ENCODE results near the gene NXPH1. TPM values are rescaled to one million over a fixed set of nuclear protein-coding genes. Genes with fewer than 3 reads are reported as not detected.

NXPH1 gene
- total RNA-seq, 1 donor, result not detected

DNA sequence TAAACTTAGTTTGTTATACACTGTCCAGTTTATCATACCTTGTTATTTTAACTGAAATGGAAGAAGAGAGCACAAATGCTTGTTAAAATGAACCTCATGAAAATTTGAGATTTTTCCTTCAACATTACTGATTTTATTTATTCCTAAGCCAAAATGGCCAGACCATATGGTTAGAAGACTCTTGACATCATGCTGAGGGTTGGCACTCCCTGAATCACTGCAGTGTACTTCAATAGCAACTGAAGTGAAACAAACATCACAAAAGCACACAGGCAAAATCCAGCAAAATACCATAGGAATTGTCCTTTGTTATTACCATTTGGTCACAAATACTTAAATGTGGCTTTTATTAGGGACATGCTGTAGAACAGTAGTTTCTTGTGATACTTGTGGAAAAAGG lies 347.8 kb downstream of the NXPH1 start:
- no peak for DNase-seq (ENCODE audit: insufficient read length, low spot score, missing footprints)
- Histone ChIP-seq H3K36me3 (ENCODE audit: insufficient read depth, low read length) (no peaks in the 10 kb centered on the region), H4K20me1 (ENCODE audit: insufficient read depth, low read length) (no peaks in the 10 kb centered on the region), H3K4me1 (ENCODE audit: insufficient read depth, low read length) (no peaks in the 10 kb centered on the region), H3K4me2 (ENCODE audit: insufficient read depth, low read length) (no peak overlapping the region), H3K4me3 (ENCODE audit: insufficient read depth, low read length) (no peak overlapping the region), H3K27ac (ENCODE audit: low read depth, low read length) (no peak overlapping the region), H3K27me3 (ENCODE audit: insufficient read depth, low read length) (no peaks in the 10 kb centered on the region), H2AFZ (ENCODE audit: low read length) (no peak overlapping the region), H3K79me2 (ENCODE audit: insufficient read depth, low read length) (no peaks in the 10 kb centered on the region), H3K9me3 (ENCODE audit: low read depth, low read length) (peaks cover 4% of the 10 kb centered on the region)
- TF ChIP-seq, protein P1, sequence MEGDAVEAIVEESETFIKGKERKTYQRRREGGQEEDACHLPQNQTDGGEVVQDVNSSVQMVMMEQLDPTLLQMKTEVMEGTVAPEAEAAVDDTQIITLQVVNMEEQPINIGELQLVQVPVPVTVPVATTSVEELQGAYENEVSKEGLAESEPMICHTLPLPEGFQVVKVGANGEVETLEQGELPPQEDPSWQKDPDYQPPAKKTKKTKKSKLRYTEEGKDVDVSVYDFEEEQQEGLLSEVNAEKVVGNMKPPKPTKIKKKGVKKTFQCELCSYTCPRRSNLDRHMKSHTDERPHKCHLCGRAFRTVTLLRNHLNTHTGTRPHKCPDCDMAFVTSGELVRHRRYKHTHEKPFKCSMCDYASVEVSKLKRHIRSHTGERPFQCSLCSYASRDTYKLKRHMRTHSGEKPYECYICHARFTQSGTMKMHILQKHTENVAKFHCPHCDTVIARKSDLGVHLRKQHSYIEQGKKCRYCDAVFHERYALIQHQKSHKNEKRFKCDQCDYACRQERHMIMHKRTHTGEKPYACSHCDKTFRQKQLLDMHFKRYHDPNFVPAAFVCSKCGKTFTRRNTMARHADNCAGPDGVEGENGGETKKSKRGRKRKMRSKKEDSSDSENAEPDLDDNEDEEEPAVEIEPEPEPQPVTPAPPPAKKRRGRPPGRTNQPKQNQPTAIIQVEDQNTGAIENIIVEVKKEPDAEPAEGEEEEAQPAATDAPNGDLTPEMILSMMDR (IDR thresholded peaks at IDR 0.05; ENCODE audit: extremely low read depth, low read depth, low read length), result no peak

- H3K9me3 ChIP-seq (ENCODE audit: low read depth, low read length), result peaks cover 4% of the 10 kb centered on the region
- no peak overlapping the region for H2AFZ ChIP-seq (ENCODE audit: low read length)
- no peak overlapping the region for H3K4me2 ChIP-seq (ENCODE audit: insufficient read depth, low read length)
- H4K20me1 ChIP-seq (ENCODE audit: insufficient read depth, low read length), result no peaks in the 10 kb centered on the region
- H3K4me3 ChIP-seq (ENCODE audit: insufficient read depth, low read length), result no peak overlapping the region
- no peak for DNase-seq (ENCODE audit: insufficient read length, low spot score, missing footprints)
- no peak overlapping the region for H3K27ac ChIP-seq (ENCODE audit: low read depth, low read length)
- no peaks in the 10 kb centered on the region for H3K79me2 ChIP-seq (ENCODE audit: insufficient read depth, low read length)
- H3K27me3 ChIP-seq (ENCODE audit: insufficient read depth, low read length), result no peaks in the 10 kb centered on the region
- H3K4me1 ChIP-seq (ENCODE audit: insufficient read depth, low read length), result no peaks in the 10 kb centered on the region
- no peaks in the 10 kb centered on the region for H3K36me3 ChIP-seq (ENCODE audit: insufficient read depth, low read length)
- TF ChIP-seq, protein P1 (IDR thresholded peaks at IDR 0.05; ENCODE audit: extremely low read depth, low read depth, low read length), result no peak
These were observed 349.8 kb downstream of the NXPH1 start for GRCh38 chr7:8783229-8783628.

DNA sequence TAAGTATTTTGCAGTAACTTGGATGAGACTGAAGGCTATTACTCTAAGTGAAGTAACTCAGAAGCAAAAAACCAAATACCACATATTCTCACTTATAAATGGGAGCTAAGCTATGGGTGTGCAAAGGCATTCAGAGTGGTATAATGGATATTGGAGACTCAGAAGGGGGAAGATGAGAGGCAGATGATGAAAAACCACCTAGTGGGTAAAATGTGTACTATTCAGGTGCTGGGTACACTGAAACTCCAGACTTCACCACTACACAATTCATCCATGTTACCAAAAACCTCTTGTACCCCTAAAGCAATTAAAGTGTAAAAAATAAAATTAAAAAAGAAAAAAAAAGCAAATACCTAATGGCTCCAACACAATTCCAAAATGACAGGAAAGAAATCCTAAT lies 351.7 kb downstream of the NXPH1 start:
- no peaks in the 10 kb centered on the region for H4K20me1 ChIP-seq (ENCODE audit: insufficient read depth, low read length)
- TF ChIP-seq, protein P1 (IDR thresholded peaks at IDR 0.05; ENCODE audit: extremely low read depth, low read depth, low read length), result no peak

GRCh38 chr7:8800986-8801385 lies 367.6 kb downstream of the NXPH1 start:
- Histone ChIP-seq H3K36me3 (ENCODE audit: insufficient read depth, low read length) (no peaks in the 10 kb centered on the region), H3K79me2 (ENCODE audit: insufficient read depth, low read length) (no peaks in the 10 kb centered on the region), H3K9me3 (ENCODE audit: low read depth, low read length) (peaks cover 3% of the 10 kb centered on the region), H3K27ac (ENCODE audit: low read depth, low read length) (no peak overlapping the region), H3K4me2 (ENCODE audit: insufficient read depth, low read length) (no peak overlapping the region), H3K4me1 (ENCODE audit: insufficient read depth, low read length) (no peaks in the 10 kb centered on the region), H4K20me1 (ENCODE audit: insufficient read depth, low read length) (no peaks in the 10 kb centered on the region), H3K4me3 (ENCODE audit: insufficient read depth, low read length) (no peak overlapping the region), H3K27me3 (ENCODE audit: insufficient read depth, low read length) (no peaks in the 10 kb centered on the region), H2AFZ (ENCODE audit: low read length) (no peak overlapping the region)
- TF ChIP-seq, protein P1 (IDR thresholded peaks at IDR 0.05; ENCODE audit: extremely low read depth, low read depth, low read length), result no peak
- no peak for DNase-seq (ENCODE audit: insufficient read length, low spot score, missing footprints)

More for the DNA sequence above, 351.7 kb downstream of the NXPH1 start:
- H3K9me3 ChIP-seq (ENCODE audit: low read depth, low read length), result peaks cover 4% of the 10 kb centered on the region
- H3K79me2 ChIP-seq (ENCODE audit: insufficient read depth, low read length), result no peaks in the 10 kb centered on the region
- H2AFZ ChIP-seq (ENCODE audit: low read length), result no peak overlapping the region
- no peak overlapping the region for H3K4me3 ChIP-seq (ENCODE audit: insufficient read depth, low read length)
- no peaks in the 10 kb centered on the region for H3K4me1 ChIP-seq (ENCODE audit: insufficient read depth, low read length)
- no peaks in the 10 kb centered on the region for H3K27me3 ChIP-seq (ENCODE audit: insufficient read depth, low read length)
- H3K27ac ChIP-seq (ENCODE audit: low read depth, low read length), result no peak overlapping the region
- H3K4me2 ChIP-seq (ENCODE audit: insufficient read depth, low read length), result no peak overlapping the region
- DNase-seq (ENCODE audit: insufficient read length, low spot score, missing footprints), result no peak
- no peaks in the 10 kb centered on the region for H3K36me3 ChIP-seq (ENCODE audit: insufficient read depth, low read length)

Other genes with a start within 250 kb of the NXPH1 start
- gene ICA1, start 171.4 kb upstream of the NXPH1 start, total RNA-seq, result 1.2 and 2.2 TPM in 2 replicates

Data from osteoblast (primary cell).